Thyroid gland (tissue), 4 donors: ENCODE data around the gene ALDH5A1.

ENCODE experiments used
- POLR2A ChIP-seq, 2 donors: fragments of 450-650 bp; IDR thresholded peaks; one replicate each; pipeline ENCODE4 v1.6.1; 2017; ENCODE audit warnings: antibody characterized with exemption in 2 of 2, mild to moderate bottlenecking in 2 of 2, moderate library complexity in 1 of 2
- TF ChIP-seq, protein P1 (sequence below), 6 experiments: fragments of 200-600 bp in 3 of 6; fragments of 450-650 bp in 3 of 6; sonication (generic) in 3 of 6; IDR thresholded peaks; one replicate each; pipeline ENCODE4 v1.5.1; 2016 to 2019; ENCODE audit warnings: antibody characterized with exemption in 6 of 6, mild to moderate bottlenecking in 2 of 6, inconsistent platforms in 1 of 6, moderate library complexity in 1 of 6

GRCh38 chr6:24481449-24481848, 13.3 kb upstream of the ALDH5A1 start:
- TF ChIP-seq, protein P1, sequence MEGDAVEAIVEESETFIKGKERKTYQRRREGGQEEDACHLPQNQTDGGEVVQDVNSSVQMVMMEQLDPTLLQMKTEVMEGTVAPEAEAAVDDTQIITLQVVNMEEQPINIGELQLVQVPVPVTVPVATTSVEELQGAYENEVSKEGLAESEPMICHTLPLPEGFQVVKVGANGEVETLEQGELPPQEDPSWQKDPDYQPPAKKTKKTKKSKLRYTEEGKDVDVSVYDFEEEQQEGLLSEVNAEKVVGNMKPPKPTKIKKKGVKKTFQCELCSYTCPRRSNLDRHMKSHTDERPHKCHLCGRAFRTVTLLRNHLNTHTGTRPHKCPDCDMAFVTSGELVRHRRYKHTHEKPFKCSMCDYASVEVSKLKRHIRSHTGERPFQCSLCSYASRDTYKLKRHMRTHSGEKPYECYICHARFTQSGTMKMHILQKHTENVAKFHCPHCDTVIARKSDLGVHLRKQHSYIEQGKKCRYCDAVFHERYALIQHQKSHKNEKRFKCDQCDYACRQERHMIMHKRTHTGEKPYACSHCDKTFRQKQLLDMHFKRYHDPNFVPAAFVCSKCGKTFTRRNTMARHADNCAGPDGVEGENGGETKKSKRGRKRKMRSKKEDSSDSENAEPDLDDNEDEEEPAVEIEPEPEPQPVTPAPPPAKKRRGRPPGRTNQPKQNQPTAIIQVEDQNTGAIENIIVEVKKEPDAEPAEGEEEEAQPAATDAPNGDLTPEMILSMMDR (IDR thresholded peaks at IDR 0.05), result no peak
- TF ChIP-seq POLR2A (IDR thresholded peaks at IDR 0.05), result no peak
